ENCODE measurements around the gene POLR3H. TPM values are rescaled to one million over a fixed set of nuclear protein-coding genes. Genes with fewer than 3 reads are reported as not detected.

POLR3H gene
- total and polyA plus RNA-seq, 2 donors (not counting 3 experiments of a cell fraction or from before 2014, with no cell fraction given), result 31.2 to 39.4 TPM

DNA sequence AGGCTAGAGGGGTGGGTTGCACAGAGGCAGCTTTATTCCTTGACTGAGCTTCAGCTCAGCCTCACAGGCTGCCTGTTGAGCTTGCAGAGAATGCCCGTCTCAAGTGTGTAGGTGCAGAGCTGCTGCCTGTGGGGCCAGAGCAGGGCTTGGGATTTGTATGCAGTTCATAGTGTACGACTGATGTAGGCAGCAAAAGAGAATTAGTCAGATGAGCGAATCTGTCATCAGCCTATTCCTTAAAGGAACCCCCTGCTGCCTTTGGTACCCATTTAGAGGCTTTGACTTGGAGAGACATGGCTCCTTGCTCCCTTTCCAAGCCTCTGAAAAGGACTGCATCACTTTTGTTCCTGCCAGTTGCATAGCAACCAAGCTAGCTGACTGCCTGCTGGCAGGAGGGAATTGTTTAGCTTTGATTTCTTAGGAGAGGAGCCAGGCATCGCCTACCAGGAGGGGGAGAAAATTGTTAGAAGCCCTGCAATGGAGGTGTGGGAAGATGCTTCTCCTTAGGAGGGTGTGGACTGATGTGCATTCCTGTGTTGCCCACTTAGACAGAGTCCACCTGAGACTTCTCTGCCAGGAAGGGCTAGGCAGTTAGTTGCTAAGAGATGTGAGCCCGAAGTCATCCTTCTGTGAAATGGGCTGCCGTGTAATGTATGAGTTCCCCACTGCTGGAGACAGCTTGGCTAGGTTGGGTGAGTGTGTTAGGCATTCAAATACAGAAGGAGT lies 64.4 kb downstream of the POLR3H start:
- Histone ChIP-seq H4K20me1 (replicated peaks; ENCODE audit: control insufficient read depth, extremely low read depth, insufficient read depth, low read length) (no peaks in the 10 kb centered on the region), H2AFZ (ENCODE audit: low read depth, low read length) (no peak overlapping the region), H3K79me2 (ENCODE audit: control insufficient read depth, insufficient read depth, low read length) (peaks cover 67% of the 10 kb centered on the region), H3K4me1 (ENCODE audit: control insufficient read depth, extremely low read depth, insufficient read depth, low read length) (no peaks in the 10 kb centered on the region), H3K9me3 (replicated peaks; ENCODE audit: control insufficient read depth, insufficient read depth, low read length) (no peaks in the 10 kb centered on the region), H3K36me3 (ENCODE audit: control insufficient read depth in 2 of 2, extremely low read depth in 1 of 2, insufficient read depth in 2 of 2, low read length in 2 of 2) (no peaks in the 10 kb centered on the region), H3K27ac (ENCODE audit: insufficient read depth, low read depth, low read length) (no peak overlapping the region), H3K4me3 (replicated peaks in 1 of 3; ENCODE audit: insufficient read depth in 1 of 3, low read depth in 1 of 3, low read length in 3 of 3) (no peak overlapping the region), H3K27me3 (ENCODE audit: control insufficient read depth in 2 of 2, insufficient read depth in 2 of 2, low read length in 2 of 2) (no peaks in the 10 kb centered on the region), H3K9me1 (replicated peaks; ENCODE audit: control insufficient read depth, extremely low read depth, insufficient read depth, low read length) (no peaks in the 10 kb centered on the region), H3K4me2 (ENCODE audit: insufficient read depth, low read length) (no peak overlapping the region), H3K9ac (replicated peaks; ENCODE audit: extremely low read depth, insufficient read depth, low read length) (no peak overlapping the region)
- no peak for DNase-seq (ENCODE audit: low read depth, low spot score)
- ChIA-PET CTCF (interaction anchor here (0.8 to 1.6 kb wide), 5 partner anchors 11 to 47 kb away, joined by 3 to 8 read pairs (median 4); partner anchors contain the start of genes ACO2 and PHF5A), POLR2A (interaction anchor here (1.3 kb wide), 1 partner anchor 11 kb away, joined by 3 read pairs; the partner anchor contains the start of genes ACO2 and PHF5A)
- TF ChIP-seq MYC (IDR thresholded peaks at IDR 0.05; ENCODE audit: low read depth, low read length) (no peak), JUN (IDR thresholded peaks at IDR 0.05; ENCODE audit: borderline replicate concordance, insufficient read depth, insufficient read length, low read depth) (no peak), GATA2 (IDR thresholded peaks at IDR 0.05; ENCODE audit: insufficient read depth, insufficient read length, low read depth, low read length) (no peak), FOS (IDR thresholded peaks at IDR 0.05; ENCODE audit: borderline replicate concordance, insufficient read depth, low read length) (no peak), EZH2 (IDR thresholded peaks at IDR 0.05; ENCODE audit: borderline replicate concordance, low read depth, low read length, severe bottlenecking) (no peak), POLR2AphosphoS5 (IDR thresholded peaks at IDR 0.05; ENCODE audit: insufficient read depth, low read depth, low read length) (no peak), POLR2A (IDR thresholded peaks at IDR 0.05; ENCODE audit: low read depth, low read length) (no peak)
- TF ChIP-seq, protein P1, sequence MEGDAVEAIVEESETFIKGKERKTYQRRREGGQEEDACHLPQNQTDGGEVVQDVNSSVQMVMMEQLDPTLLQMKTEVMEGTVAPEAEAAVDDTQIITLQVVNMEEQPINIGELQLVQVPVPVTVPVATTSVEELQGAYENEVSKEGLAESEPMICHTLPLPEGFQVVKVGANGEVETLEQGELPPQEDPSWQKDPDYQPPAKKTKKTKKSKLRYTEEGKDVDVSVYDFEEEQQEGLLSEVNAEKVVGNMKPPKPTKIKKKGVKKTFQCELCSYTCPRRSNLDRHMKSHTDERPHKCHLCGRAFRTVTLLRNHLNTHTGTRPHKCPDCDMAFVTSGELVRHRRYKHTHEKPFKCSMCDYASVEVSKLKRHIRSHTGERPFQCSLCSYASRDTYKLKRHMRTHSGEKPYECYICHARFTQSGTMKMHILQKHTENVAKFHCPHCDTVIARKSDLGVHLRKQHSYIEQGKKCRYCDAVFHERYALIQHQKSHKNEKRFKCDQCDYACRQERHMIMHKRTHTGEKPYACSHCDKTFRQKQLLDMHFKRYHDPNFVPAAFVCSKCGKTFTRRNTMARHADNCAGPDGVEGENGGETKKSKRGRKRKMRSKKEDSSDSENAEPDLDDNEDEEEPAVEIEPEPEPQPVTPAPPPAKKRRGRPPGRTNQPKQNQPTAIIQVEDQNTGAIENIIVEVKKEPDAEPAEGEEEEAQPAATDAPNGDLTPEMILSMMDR (IDR thresholded peaks at IDR 0.05; ENCODE audit: extremely low read depth in 1 of 2, insufficient read depth in 1 of 2, low read depth in 1 of 2, low read length in 2 of 2), result no peak
- TF ChIP-seq, protein P2, sequence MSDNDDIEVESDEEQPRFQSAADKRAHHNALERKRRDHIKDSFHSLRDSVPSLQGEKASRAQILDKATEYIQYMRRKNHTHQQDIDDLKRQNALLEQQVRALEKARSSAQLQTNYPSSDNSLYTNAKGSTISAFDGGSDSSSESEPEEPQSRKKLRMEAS (IDR thresholded peaks at IDR 0.05; ENCODE audit: insufficient read depth, insufficient read length), result no peak
- BruUV-seq (replicated peaks), result no TSS peak
- intact Hi-C loops (cut with micrococcal nuclease) (no loop called here), dilution Hi-C loops (cut with MboI; ENCODE audit: extremely low pct_ligation_motif_present, low sequenced_read_pairs) (no loop called here)
- FAIRE-seq, result no peak

All from endothelial cell of umbilical vein (primary cell).